Activated effector memory CD4-positive, alpha-beta T cell treated with Interleukin-2 at 50 U/mL for 16 hours (primary cell): ENCODE measurements around the gene KANSL2.
"Not testable (repeated sequence)": the region's sequence is repeated elsewhere in the genome, so short reads cannot be mapped to it uniquely, and the experiment has no call there.

Experiments
- DNase-seq: peaks from one replicate; pipeline ENCODE4 v3.0.0-alpha.2; 2020

The KANSL2 gene

GRCh38 chr12:48682927-48683326 lies 889 bp upstream of the KANSL2 start:
- DNase-seq: no peak

- not testable (repeated sequence) for DNase-seq
Measured at GRCh38 chr12:48682533-48682905, 481 bp upstream of the KANSL2 start.

GRCh38 chr12:48681399-48681709 lies 684 bp downstream of the KANSL2 start:
- DNase-seq: no peak

DNA sequence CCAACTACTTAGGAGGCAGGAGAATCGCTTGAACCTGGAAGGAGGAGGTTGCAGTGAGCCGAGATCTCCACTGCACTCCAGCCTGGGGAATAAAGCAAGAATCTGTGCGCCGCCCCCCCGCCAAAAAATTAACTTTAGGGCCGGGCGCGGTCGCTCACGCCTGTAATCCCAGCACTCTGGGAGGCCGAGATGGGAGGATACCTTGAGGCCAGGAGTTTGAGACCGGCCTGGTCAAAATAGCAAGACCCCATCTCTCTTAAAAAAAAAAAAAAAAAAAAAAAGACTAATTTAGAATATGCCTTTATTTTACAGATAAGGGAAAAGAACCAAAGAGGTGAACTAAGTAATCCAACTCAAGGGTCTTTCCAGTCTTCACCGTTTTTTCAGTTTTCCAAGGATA lies 1.2 kb downstream of the KANSL2 start:
- DNase-seq: no peak

GRCh38 chr12:48678551-48679185 lies 3.4 kb downstream of the KANSL2 start:
- DNase-seq: no peak

GRCh38 chr12:48671231-48671856 lies 10.7 kb downstream of the KANSL2 start:
- DNase-seq: no peak

DNA sequence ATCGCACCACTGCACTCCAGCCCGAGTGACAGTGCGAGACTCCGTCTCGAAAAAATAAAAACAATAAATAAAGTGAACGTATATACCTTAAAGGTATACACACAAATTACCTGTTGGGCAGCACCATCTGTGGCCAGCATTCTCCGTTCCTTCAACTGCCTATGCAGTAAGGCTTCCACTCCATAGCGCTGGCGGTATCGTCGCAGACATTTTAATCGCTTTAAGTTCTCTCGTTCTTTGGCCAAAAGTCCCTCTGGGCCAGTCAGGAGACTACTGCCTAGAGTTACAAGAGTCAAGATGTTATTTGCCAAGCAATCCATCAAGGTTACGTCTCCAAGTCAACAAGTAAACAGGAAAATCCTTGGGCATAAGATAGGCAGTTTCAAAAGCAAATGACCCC lies 13.0 kb downstream of the KANSL2 start:
- no peak for DNase-seq

DNA sequence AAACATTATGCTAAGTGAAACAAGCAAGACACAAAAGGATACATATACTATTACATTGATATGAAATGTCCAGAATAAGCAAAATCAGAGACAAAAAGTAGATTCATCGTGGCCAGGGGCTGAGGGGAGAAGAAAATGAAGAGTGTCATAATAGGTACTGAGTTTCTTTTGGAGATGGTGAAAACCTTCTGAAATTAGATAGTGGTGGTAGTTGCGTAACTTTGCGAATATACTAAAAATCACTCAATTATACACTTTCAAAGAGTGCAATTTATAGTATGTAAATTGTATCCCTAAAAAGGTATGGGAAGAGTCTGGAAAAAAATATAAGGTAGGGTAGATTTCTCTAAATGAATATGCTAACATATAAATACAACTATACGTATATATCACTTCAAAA lies 22.2 kb downstream of the KANSL2 start:
- DNase-seq: no peak

- DNase-seq: no peak
Measured at GRCh38 chr12:48651681-48652080, 30.4 kb downstream of the KANSL2 start.

DNA sequence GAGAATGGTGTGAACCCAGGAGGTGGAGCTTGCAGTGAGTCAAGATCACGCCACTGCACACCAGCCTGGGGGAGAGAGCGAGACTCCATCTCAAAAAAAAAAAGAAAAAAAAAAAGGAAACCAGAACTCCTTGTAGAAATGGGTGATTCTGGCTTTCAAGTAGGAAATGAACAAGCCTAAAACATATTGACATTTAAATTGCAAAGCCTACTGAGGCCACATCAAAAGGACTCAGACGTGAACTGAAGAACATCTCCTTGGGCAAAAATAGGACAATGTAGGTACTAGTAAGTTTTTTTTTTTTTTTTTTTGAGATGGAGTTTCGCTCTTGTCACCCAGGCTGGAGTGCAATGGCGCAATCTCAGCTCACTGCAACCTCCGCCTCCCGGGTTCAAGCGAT lies 36.7 kb downstream of the KANSL2 start:
- not testable (repeated sequence) for DNase-seq

GRCh38 chr12:48643011-48643410 lies 39.0 kb downstream of the KANSL2 start:
- no peak for DNase-seq

GRCh38 chr12:48641752-48642555 lies 40.1 kb downstream of the KANSL2 start:
- not testable (repeated sequence) for DNase-seq

DNA sequence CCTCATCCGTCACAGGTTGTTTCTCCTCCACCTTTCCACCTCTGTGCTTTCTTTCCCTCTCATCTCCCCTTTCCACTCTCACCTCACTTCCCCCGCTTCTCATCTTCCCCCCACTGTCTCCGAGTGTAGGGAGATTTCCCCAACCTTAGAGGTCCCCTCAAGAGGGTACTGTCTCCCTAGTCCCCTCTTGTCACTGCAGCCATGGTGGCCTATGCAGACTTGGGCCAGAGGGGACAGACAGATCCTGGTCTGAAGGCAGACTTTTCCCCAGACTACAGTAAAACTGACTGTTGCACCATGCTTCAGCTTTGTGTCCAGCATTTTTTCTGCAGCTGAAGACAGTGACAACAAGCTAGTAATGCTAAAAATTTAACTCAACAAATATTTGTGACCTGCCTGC lies 41.2 kb downstream of the KANSL2 start:
- no peak for DNase-seq

- no peak for DNase-seq
Measured at GRCh38 chr12:48640428-48640827, 41.6 kb downstream of the KANSL2 start.

DNA sequence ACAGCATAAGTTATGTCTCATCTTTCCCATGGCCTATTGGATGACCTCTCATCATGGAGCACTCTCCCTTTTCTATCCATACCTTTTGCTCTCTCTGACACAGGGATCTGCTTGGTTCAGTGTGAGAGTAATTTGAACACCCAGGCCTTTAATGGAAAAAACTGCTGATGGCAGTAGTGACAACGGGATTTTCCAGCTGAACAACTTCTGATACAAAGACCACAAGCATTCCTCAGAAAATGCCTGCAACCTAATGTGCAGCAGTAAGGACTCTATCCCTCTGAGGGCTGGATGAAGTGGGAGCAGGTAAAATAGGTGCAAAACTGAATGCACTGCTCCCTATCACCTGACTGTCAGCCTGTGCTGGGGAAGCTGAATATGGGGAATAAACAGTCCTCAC lies 51.0 kb downstream of the KANSL2 start:
- no peak for DNase-seq

DNA sequence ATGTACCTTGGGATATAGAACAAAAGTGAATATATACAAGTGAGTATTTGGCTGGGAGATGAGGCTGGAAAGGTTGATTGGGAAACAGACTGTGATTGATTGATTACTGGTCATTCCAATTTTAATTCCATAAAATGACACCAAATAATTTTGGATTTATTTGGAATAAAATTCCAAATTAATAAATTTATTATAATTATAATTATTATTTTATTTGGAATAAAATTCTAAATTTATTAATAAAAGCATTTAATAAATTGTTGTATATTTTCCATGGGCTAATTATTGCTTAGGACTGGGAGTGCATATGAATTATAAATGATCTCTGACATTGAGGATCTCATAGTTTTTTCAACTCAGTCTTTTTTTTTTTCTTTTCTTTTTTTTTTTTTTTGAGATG lies 51.7 kb downstream of the KANSL2 start:
- DNase-seq: no peak

DNA sequence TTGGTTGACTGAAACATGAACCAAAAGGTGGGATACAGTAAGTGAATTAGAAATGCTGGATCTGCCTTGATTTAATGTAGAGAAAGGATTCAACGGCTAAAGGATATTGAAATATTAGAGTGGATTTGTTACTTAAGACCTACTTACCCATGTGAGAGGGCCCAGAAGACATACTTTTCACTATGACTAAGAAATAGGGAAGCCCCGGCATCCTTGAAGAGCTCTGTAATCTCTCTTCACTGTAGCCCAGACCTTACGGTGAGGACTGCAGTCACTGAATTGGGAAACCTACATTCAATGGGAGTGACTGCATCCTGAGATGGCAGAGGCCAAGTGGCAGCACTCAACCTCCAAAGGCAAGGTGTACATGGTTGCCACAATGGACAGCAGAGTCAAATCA lies 52.5 kb downstream of the KANSL2 start:
- DNase-seq: no peak

- no peak for DNase-seq
Measured at GRCh38 chr12:48627556-48627955, 54.5 kb downstream of the KANSL2 start.

GRCh38 chr12:48622997-48623396 lies 59.0 kb downstream of the KANSL2 start:
- not testable (repeated sequence) for DNase-seq

- DNase-seq: peak; percentile 53
Measured at GRCh38 chr12:48618541-48618940, 63.5 kb downstream of the KANSL2 start.

DNA sequence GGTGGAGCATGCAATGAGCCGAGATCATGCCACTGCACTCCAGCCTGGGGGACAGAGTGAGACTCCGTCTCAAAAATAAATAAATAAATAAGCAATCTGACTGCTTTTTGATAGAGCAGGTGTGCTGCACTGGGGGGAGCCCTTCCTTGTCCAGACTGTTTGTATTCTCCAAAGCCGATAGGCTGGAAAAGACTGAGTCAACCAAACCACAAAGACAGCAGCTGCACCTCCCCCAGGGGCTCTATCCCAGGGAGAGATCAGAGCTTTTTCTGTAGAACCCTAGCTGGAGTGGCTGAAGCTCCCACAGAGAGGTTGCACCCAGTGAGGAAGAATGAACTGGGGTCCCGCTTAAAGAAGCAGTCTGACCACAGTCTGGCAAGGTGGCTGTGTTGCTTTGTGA lies 66.4 kb downstream of the KANSL2 start:
- no peak for DNase-seq

- no peak for DNase-seq
Measured at GRCh38 chr12:48613321-48613720, 68.7 kb downstream of the KANSL2 start.
